Lung microvascular endothelial cell (primary cell): ENCODE data around the gene BDH1. TPM values are rescaled to one million over a fixed set of nuclear protein-coding genes. Genes with fewer than 3 reads are reported as not detected.
A peak's percentile ranks its signal among the peaks of the same experiment; 100 is the strongest.

Experiments
- DNase-seq, 2 donors: peaks; one replicate each; pipeline versions ENCODE4 v3.0.0 to v3.0.0-alpha.2; 2010; ENCODE audit warnings: low read depth in 2 of 2
- total RNA-seq: library from RNA; depleted of rRNA; stranded (reverse); fragments of >200 nt; gene quantifications from 2 replicates; pipeline ENCODE4 v1.2.1, GENCODE V29; 2014

BDH1 gene
- total RNA-seq, 1 donor from 2014 or later: 1.6 TPM

- no peak for DNase-seq
Observed at GRCh38 chr3:197547306-197548011, 8.3 kb downstream of the BDH1 start.

DNA sequence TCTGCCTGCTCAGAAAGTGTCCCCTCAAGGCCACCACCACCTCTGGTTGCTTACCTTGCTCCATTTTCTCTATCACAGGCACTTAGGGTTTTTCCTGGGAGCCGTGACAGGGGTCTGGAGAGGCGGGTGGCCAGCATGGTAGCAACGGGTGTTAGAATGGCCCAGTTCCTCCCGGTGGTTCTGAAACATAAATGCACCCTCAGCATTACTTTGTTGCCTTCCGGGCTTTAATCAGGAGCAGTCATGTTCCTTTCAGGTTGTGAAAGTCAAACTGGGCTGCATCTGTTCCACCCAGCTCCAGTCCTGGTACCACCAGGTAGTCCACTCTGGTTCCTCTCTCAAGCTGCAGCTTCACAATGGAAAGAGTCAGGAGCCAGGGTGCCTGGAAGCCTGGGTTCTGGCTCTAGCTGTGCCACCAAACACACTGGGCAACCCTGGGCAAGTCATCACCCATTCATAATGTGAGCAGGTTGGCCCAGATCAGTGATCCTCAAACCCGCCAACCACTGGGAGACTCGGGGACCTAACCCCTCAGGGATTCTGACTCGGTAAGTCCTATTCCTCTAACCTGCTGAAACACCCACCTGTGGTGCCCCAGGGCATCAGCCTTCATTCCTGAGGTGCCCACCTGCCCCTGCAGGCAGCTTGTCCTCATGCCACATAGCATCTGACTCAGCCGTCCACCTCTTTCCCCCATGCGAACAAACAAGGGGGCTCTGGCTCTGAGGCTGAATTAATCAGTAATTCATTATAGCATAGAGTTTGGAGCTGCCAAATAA, 9.3 kb downstream of the BDH1 start:
- no peak for DNase-seq

GRCh38 chr3:197545571-197545970, 10.2 kb downstream of the BDH1 start:
- no peak for DNase-seq

DNA sequence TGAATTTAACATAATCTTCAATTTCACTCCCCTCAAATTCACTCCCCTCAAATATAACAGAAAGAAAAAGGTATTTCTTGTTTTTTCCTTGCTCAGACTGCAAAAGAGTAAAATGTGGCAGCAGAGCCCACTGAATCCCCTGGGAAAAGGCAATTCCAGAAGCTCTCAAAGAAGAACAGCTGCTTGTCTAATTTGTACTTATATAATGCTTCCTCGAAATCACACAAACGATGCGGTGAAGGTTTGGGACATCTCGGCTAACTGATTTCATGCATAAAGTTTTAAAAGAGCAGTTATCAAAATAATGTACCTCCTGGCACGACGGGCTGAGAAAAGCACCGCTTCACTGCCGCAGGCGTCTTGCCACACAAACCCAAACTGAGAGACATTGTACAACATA, 10.7 kb downstream of the BDH1 start:
- no peak for DNase-seq

GRCh38 chr3:197542741-197543454, 12.9 kb downstream of the BDH1 start:
- no peak for DNase-seq

DNA sequence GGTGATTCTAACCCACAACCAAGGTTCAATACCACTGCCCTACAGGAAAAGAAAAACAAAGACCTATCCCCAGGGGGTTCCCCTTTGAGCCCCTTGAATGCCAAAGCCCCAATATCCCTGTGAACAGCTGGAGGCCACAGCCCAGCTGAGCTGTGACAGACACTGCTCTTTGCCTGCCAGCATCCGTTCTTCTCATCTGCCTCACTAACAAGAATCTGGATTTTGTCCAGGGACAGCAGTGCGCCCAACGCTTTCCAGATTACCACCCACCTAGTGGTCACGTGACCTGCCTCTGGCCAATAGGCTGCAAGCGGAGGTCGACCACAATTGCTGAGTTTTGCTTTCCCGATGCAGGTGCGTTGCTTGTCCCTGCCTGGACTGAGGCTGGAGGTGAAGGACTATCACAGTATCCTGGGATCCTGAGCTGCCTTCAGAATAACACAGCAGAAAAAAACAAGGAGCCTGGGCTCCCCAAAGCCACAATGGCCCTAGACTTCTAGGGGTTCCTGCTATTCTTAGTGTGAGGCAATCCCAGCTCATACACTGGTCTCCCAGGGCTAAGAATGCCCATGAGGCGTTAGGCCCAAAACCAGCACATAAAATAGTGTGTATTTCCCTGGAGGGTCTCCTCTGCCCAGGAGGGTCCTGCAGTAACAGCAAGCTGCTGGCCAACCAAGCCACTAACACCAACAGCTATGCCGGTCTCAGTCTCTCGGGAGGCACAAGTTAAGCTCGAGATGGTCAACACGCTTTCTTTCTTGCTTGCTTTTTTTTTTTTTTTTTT, 13.8 kb downstream of the BDH1 start:
- DNase-seq: peak in 1 of 2 donors; percentile 95

GRCh38 chr3:197540961-197541377, 14.8 kb downstream of the BDH1 start:
- DNase-seq: no peak

DNA sequence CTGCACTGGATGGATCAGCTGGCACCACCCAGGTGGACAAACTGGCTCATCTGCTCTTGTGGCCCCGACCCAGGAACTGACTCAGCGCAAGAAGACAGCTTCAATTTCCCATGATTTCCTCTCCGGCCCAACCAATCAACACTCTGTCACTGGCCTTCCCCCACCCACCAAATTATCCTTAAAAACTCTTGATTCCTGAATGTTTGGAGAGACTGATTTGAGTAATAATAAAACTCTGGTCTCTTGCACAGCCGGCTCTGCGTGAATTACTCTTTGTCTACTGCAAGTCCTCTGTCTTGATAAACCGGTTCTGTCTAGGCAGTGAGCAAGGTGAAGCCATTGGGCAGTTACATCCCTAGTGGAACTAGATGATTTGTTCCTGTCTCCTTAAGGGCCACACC, 16.1 kb downstream of the BDH1 start:
- no peak for DNase-seq

- no peak for DNase-seq
Observed at GRCh38 chr3:197533927-197534725, 21.6 kb downstream of the BDH1 start.

DNA sequence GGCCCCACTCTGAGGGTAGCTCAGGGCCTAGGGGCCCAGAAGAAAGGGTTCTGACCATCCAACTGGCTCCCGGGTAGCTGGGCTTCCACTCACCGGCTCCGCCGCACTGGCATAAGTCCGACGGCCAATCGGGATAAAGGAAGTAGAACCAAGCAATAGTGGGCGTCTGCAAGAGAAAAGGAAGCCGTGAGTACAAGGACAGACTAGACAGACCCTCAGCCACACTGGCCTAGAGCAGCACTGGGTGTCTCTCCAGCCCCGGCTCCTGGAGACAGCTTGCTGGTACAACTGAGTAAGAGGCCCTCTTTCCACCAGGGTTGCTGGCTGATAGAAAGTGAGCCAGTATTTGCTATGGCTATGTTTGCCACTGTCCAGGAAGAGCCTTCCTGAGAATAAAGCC, 22.4 kb downstream of the BDH1 start:
- no peak for DNase-seq

- no peak for DNase-seq
Observed at GRCh38 chr3:197532388-197532787, 23.4 kb downstream of the BDH1 start.

DNA sequence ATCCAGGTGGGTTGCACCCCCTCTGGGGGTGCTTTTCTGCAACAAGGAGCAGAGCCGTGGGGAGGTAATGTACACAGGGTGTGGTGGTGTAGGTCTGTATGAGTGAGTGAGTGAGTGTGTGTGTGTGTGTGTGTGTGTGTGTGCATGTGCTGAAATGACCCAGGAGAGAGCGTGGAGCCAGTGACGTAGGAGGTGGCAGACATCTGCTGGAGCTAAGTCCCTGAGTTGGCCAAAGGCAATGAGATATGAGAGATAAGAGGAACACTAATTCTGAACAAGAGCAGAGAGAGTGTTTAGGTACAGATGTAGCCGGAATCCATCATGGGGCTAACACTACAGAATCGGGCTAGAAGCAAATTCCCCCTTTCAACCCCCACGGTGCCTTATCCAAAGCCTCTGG, 27.6 kb downstream of the BDH1 start:
- no peak for DNase-seq

- DNase-seq: no peak
Observed at GRCh38 chr3:197527569-197527968, 28.2 kb downstream of the BDH1 start.

- DNase-seq: peak; percentile 47 to 63
Observed at GRCh38 chr3:197525706-197526105, 30.1 kb downstream of the BDH1 start.

DNA sequence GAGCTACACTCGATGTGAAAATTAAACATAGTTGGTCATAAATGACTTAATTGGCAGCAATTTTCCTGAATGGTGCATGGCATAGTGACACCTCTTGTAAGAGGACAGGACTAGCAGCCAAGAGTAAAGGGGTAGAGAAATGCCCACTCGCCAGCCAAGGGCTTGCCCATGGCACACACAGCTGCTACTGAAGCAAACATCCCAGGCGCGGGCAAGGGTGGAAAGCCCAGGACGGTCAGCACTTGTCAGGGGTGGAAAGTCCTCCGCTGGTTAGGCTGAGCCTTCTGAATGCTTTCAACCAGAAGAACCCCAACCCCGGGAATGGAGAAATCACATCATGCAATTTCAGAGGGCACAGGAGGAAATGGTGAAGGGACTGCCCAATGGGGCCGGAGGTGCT, 31.6 kb downstream of the BDH1 start:
- no peak for DNase-seq

- no peak for DNase-seq
Observed at GRCh38 chr3:197523526-197523925, 32.2 kb downstream of the BDH1 start.

DNA sequence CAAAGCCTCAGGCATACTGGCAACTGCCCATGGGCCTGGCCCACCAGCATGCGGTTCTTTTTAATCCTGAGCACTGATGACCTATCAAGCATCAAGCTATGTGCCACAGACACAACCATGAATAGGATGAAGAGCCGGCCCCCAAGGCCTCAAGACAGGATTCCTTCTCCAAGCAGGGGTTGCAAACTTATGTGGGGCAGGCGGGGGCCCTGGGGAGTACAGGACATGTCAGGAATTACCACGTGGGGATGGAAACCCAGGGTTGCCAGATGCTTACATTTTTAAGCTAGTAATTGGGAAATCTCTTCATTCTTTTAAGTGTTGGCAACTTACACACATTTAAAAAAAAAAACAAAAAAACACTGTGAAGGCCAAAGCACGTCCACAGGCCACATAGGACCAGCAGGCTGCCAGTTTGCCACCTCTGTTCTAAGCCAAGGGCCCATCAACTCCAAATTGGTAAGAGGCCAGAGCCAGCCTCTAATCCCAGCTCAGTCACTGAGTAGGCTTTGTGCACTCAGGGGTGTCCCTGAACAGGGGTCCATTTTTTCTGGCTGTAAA, 32.8 kb downstream of the BDH1 start:
- DNase-seq: no peak

- peak; percentile 57 to 74 for DNase-seq
Observed at GRCh38 chr3:197522183-197522715, 33.5 kb downstream of the BDH1 start.

DNA sequence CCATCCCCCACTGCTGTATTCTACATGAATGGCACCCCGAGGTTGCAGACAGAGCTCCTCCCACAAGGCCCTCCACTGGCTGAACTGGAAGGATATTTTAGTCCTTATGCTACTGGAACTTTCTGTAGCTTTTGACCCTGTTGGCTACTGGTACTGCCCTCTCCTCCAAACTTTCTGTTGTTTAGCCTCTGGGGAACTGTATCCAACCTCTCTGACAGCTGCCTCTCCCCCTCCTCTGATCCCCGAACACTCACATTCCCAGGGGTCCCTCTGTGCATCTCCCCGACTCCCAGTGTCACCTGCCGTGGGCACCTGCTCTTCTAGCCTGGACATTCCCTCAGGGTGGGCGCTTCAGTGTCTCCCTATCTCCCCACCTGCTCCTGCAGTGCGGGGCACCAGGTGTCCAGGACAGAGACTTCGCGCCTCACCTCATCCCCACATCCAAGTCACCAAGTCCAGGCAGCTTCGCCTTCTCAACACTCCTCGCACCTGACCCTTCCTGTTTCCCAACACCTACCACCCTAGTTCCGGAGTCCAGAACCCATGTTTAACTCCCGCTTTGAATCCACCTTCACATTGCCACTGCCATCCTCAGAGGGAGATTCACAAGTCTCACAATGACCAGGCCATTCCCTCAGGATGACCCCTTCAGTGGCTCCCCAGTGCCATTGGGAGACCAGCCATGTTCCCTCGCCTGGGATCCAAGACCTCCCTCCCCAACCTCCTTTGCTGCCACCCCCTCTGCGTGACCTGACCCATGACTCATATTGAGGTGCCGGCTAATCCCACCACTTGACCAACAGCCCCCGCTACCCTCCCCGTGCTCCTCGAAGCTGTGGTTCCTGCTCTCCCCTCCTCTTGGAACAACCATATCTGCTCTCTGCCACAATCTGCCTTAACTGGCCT, 34.2 kb downstream of the BDH1 start:
- DNase-seq: no peak
